Hepatocyte (in vitro differentiated cells): Measurements from ENCODE around the gene PCNX3.

Experiments
- CTCF ChIP-seq: fragments of 200-600 bp; sonication (generic); IDR thresholded peaks from 2 replicates; pipeline ENCODE4 v1.5.1; 2016; ENCODE audit warnings: antibody characterized with exemption, mild to moderate bottlenecking; ENCODE audit not compliant: poor library complexity
- EZH2 ChIP-seq: fragments of 200-600 bp; sonication (generic); IDR thresholded peaks from 2 replicates; pipeline ENCODE4 v1.6.1; 2016; ENCODE audit warnings: antibody characterized with exemption, mild to moderate bottlenecking, borderline replicate concordance
- EZH2phosphoT487 ChIP-seq: fragments of 200-600 bp; sonication (generic); IDR thresholded peaks from one replicate; pipeline ENCODE4 v1.6.1; 2018; ENCODE audit warnings: antibody characterized with exemption, mild to moderate bottlenecking, low read depth, moderate library complexity; ENCODE audit not compliant: unreplicated experiment, severe bottlenecking

- TF ChIP-seq CTCF (no peak), EZH2 (no peak), EZH2phosphoT487 (no peak)
These were observed 11.6 kb downstream of the PCNX3 start for GRCh38 chr11:65627202-65627601.
